C4-2B (cell line): ENCODE data around the gene JMJD8.

Experiments used
- ZFX ChIP-seq: fragments of 450-650 bp; IDR thresholded peaks from 2 replicates; pipeline ENCODE4 v1.6.1; 2017
- TF ChIP-seq, protein P1 (sequence below): fragments of 450-650 bp; conservative IDR thresholded peaks from 2 replicates; pipeline ENCODE4 v1.5.1; 2017; ENCODE audit warnings: mild to moderate bottlenecking

DNA sequence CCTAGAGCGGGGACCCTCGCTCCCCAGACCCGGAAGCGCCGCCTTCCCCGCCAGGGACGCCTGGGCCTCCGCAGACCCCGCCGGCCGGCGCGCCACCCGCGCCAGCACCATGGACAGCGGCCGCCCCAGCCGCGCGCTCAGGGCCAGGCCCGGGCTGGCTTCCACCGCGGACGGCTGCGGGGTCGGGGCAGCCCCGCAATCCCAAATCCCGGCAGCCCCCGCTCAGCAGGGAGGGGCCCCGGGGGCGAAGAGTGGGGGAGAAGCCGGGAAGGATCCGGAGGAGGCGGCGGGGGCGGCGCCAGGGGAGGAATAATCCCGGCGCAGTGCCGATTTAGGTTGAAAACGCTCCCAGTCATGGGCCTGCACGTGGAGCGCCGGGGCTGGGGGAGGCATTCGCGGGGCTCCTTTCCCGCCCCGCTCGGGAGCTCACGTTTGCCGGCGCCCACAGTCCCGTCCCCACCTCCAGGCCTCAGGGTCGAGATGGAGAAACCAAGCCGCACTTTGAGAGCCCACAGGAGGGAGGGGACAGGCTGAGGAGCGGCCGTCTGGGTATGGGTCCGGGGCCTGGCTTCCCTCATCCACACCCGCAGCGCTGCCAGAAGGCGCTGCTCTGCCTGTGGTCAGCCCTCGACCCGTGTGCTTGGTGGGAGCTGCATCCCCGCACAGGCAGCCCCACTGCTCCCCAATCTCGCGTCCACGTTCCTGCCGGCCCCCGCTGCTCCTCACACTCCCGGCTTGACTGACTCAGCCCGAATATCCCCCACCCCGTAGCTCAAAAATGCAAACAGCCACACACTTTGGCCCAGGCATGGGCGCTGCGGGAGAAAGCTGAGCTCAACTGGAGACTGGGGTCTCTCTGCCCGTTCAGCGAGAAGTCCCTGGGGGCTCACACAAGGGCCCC is 16.8 kb upstream of the JMJD8 start:
- TF ChIP-seq, protein P1, sequence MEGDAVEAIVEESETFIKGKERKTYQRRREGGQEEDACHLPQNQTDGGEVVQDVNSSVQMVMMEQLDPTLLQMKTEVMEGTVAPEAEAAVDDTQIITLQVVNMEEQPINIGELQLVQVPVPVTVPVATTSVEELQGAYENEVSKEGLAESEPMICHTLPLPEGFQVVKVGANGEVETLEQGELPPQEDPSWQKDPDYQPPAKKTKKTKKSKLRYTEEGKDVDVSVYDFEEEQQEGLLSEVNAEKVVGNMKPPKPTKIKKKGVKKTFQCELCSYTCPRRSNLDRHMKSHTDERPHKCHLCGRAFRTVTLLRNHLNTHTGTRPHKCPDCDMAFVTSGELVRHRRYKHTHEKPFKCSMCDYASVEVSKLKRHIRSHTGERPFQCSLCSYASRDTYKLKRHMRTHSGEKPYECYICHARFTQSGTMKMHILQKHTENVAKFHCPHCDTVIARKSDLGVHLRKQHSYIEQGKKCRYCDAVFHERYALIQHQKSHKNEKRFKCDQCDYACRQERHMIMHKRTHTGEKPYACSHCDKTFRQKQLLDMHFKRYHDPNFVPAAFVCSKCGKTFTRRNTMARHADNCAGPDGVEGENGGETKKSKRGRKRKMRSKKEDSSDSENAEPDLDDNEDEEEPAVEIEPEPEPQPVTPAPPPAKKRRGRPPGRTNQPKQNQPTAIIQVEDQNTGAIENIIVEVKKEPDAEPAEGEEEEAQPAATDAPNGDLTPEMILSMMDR, result no peak
- TF ChIP-seq ZFX, result no peak
